Measurements from ENCODE around the gene PIRT. TPM values are rescaled to one million over a fixed set of nuclear protein-coding genes. Genes with fewer than 3 reads are reported as not detected.

The PIRT gene
- total RNA-seq, 2 experiments from 2014 or later, result not detected

Other genes with a start within 250 kb of the PIRT start
- 1 to 10 TPM; 2.5 to 3.0 TPM for gene MYH3, start 180.8 kb downstream of the PIRT start, total RNA-seq
- gene SCO1, start 140.6 kb downstream of the PIRT start, total RNA-seq, result 10 to 100 TPM; 19.9 to 24.5 TPM
- gene ADPRM, start 140.5 kb downstream of the PIRT start, total RNA-seq, result 10 to 100 TPM; 15.3 to 15.4 TPM
- under 1 TPM; 0.10 to 0.78 TPM for gene TMEM220, start 108.1 kb downstream of the PIRT start, total RNA-seq
- not detected for gene TMEM238L, start 34.0 kb downstream of the PIRT start, total RNA-seq